ENCODE results near the gene ANKRD65.
"Not testable (repeated sequence)": the region's sequence is repeated elsewhere in the genome, so short reads cannot be mapped to it uniquely, and the experiment has no call there.

DNA sequence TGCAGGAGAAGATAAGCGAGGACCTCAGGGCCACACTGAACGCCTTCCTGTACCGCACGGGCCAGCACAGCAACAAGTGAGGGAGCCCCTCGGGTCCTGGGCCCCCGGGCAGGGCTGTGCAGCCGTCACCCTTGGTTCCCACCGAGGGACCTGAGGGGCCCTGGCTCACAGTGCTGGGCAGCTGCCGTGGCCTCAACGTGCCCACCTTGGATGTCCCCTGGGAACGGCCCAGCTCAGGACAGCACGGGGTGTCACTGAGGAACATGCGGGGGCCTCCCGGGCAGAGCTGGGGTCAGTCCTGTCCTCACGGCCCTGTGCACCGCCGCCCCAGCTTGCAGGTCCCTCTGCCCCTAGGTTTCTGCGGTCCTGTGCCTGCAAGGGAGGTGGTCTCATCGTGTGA lies 38.1 kb upstream of the ANKRD65 start:
- TF ChIP-seq, protein P1, sequence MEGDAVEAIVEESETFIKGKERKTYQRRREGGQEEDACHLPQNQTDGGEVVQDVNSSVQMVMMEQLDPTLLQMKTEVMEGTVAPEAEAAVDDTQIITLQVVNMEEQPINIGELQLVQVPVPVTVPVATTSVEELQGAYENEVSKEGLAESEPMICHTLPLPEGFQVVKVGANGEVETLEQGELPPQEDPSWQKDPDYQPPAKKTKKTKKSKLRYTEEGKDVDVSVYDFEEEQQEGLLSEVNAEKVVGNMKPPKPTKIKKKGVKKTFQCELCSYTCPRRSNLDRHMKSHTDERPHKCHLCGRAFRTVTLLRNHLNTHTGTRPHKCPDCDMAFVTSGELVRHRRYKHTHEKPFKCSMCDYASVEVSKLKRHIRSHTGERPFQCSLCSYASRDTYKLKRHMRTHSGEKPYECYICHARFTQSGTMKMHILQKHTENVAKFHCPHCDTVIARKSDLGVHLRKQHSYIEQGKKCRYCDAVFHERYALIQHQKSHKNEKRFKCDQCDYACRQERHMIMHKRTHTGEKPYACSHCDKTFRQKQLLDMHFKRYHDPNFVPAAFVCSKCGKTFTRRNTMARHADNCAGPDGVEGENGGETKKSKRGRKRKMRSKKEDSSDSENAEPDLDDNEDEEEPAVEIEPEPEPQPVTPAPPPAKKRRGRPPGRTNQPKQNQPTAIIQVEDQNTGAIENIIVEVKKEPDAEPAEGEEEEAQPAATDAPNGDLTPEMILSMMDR (IDR thresholded peaks at IDR 0.05): not testable (repeated sequence)
- not testable (repeated sequence) for TF ChIP-seq EZH2, EZH2phosphoT487 (IDR thresholded peaks at IDR 0.05)

Data from neural progenitor cell (in vitro differentiated cells).